ENCODE data around the gene CCL5. TPM values are rescaled to one million over a fixed set of nuclear protein-coding genes. Genes with fewer than 3 reads are reported as not detected.

CCL5 gene
- total RNA-seq, 2 experiments from 2014 or later, result 482 to 491 TPM

DNA sequence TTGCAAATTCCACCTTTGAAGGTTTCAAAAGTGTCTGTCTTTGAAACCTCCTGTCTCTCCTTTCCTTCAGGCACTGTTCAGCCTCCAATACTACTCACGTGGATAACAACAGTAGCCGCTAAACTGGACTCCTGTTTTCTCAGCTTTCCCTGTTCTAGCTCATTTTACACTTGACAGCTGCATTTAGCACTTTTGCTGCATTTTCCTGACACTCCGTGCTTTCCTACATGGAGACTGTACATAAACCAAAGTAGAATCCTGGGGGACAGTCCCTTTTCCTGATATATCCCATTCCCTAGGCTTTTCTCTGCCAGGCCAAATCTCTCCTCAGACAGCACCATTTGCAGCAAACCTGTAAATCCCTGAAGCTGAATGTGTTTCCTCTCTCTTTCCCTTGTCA lies 3.6 kb downstream of the CCL5 start:
- H3K9me3 Mint-ChIP-seq, result no peaks in the 10 kb centered on the region
- CTCF ChIA-PET, result interaction anchor here (1.2 to 1.7 kb wide), 4 partner anchors 26 to 272 kb away, joined by 4 to 9 read pairs (median 4); no protein-coding TSS in a partner anchor
- peaks cover 66% of the 10 kb centered on the region for H3K36me3 Mint-ChIP-seq (ENCODE audit: low read depth)
- H3K4me1 Mint-ChIP-seq, result peaks cover 78% of the 10 kb centered on the region
- DNase-seq, result no peak
- H3K4me3 Mint-ChIP-seq, result peak overlapping the region; percentile 47
- no peaks in the 10 kb centered on the region for H3K27me3 Mint-ChIP-seq
- peak overlapping the region; percentile 76 for H3K27ac Mint-ChIP-seq
- POLR2A ChIA-PET, result interaction anchor here (1.2 to 9.4 kb wide), 8 partner anchors 16 to 68 kb away, joined by 4 to 228 read pairs (median 6); partner anchors contain the start of genes RDM1 and TAF15

DNA sequence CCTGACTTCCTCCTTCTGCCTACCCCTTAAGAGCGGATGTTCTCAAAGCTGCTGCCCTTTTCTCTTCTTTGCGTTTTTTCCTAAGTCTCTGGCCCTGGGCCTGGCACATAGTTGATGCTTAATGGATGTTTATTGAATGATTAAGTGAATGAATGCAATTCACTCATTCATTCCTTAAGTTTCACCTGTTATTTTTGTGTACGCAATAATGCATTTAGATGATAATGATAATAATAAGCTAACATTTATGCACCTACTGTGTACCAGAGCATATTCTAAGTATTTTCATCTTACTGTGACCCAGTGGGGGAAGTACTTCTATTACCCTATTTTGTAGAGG lies 4.4 kb downstream of the CCL5 start:
- H3K4me1 Mint-ChIP-seq, result peaks cover 79% of the 10 kb centered on the region

DNA sequence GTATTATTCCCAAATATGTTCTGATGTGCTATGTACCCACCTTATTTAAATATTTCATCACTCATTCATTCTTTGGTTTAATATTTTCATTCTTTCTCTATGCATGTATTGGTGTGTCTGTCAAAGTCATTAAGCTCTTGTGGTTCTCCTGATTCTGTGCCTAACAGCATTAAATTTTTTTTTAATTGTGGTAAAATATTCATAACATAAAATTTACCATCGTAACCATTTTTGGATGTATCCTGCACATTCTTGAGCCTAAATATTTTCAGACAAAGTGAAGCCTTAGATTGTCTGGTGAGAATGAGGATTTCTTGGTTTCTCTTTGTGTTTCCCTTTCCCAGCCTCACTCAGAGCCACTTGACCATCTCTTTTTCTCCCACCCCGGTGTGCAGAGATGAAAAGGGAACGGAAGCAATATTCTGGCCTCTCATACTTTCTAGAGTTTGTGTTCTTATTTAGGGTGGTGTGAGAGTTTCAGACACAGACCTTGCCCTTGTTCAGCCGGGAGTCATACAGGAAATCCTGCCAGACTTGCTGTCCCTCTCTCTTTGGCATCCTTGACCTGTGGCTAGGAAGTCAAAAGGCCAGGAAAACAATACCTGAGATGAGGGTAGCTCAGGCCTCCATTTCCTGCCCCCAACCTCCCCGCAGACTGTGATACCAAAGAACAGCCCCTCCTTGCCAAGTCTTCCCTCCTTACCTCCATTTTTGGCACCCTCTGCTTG lies 4.9 kb downstream of the CCL5 start:
- peak overlapping the region; percentile 76 for H3K27ac Mint-ChIP-seq
- ChIA-PET CTCF (interaction anchor here (1.1 to 1.7 kb wide), 3 partner anchors 25 to 111 kb away, joined by 4 to 9 read pairs (median 4); partner anchors contain the start of gene TAF15), POLR2A (interaction anchor here (0.5 to 9.4 kb wide), 11 partner anchors 17 to 66 kb away, joined by 3 to 228 read pairs (median 5); partner anchors contain the start of genes RDM1 and TAF15)
- H3K4me3 Mint-ChIP-seq, result peak overlapping the region; percentile 47
- H3K4me1 Mint-ChIP-seq, result peaks cover 75% of the 10 kb centered on the region
- peaks cover 75% of the 10 kb centered on the region for H3K36me3 Mint-ChIP-seq (ENCODE audit: low read depth)
- DNase-seq, result peak; percentile 28
- no peaks in the 10 kb centered on the region for H3K9me3 Mint-ChIP-seq
- H3K27me3 Mint-ChIP-seq, result no peaks in the 10 kb centered on the region

More for the DNA sequence above, 4.4 kb downstream of the CCL5 start:
- DNase-seq, result no peak
- Mint-ChIP-seq H3K36me3 (ENCODE audit: low read depth) (peaks cover 74% of the 10 kb centered on the region), H3K27me3 (no peaks in the 10 kb centered on the region), H3K9me3 (no peaks in the 10 kb centered on the region), H3K27ac (peak overlapping the region; percentile 76), H3K4me3 (peak overlapping the region; percentile 47)
- POLR2A ChIA-PET, result interaction anchor here (1.2 to 9.4 kb wide), 9 partner anchors 16 to 67 kb away, joined by 3 to 228 read pairs (median 5); partner anchors contain the start of genes RDM1 and TAF15
- CTCF ChIA-PET, result interaction anchor here (1.1 to 1.7 kb wide), 5 partner anchors 26 to 273 kb away, joined by 4 to 9 read pairs (median 4); partner anchors contain the start of gene TAF15

GRCh38 chr17:35872196-35872980 lies 7.8 kb downstream of the CCL5 start:
- Mint-ChIP-seq H3K4me1 (peaks cover 59% of the 10 kb centered on the region), H3K36me3 (ENCODE audit: low read depth) (peaks cover 51% of the 10 kb centered on the region), H3K4me3 (no peak overlapping the region), H3K27me3 (no peaks in the 10 kb centered on the region), H3K27ac (peak overlapping the region; percentile 52), H3K9me3 (no peaks in the 10 kb centered on the region)
- no peak for DNase-seq
- CTCF ChIA-PET, result interaction anchor here (0.5 to 3.4 kb wide), 9 partner anchors 10 to 200 kb away, joined by 3 to 16 read pairs (median 5); partner anchors contain the start of gene RDM1
- POLR2A ChIA-PET, result interaction anchor here (0.7 to 2.1 kb wide), 5 partner anchors 8 to 63 kb away, joined by 3 to 17 read pairs (median 6); partner anchors contain the start of genes CCL5 and TAF15

DNA sequence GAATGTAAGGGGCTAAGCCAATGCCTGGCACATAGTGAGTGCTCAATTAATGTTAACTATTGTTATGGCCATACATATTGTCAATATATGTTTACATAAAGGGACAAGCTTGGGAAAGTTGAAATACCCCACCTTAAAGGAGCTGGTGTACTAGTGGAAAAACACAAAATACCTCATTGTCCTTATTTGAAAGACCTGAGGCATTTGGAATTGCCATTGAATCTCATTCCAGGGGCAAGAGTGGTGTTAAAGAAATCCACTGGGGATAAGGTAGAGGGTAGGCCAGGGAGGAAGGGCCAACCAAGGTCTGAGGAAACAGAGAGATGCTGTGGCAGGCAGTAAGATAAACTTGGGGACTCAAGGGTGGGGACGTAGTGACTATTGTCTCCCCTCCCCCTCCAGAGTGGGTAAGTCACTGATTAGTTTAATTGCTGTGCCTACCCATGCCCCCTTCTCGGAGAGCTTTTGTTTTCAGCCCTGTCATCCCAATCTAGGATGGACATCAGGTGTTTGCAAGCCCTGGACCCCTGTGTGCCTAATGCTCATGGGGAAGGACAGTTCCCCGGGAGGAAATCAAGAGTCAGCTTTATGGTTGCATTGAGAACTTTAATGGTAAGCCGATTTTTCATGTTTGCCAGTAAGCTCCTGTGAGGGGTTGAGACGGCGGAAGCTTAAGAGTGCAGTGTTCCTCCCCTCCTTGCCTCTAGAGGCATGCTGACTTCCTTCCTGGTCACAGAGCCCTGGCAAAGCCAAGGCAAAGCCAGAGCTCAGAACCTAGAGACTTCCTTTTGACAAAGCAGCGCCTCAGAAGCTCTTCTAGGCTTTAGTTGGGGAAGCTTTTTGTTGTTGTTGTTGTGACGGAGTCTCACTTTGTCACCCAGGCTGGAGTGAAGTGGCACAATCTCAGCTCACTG lies 9.0 kb downstream of the CCL5 start:
- ChIA-PET POLR2A (interaction anchor here (0.8 to 2.1 kb wide), 7 partner anchors 9 to 62 kb away, joined by 3 to 17 read pairs (median 5); partner anchors contain the start of genes CCL5, RDM1 and TAF15), CTCF (interaction anchor here (0.6 to 3.4 kb wide), 9 partner anchors 11 to 201 kb away, joined by 3 to 16 read pairs (median 5); partner anchors contain the start of gene RDM1)
- H3K27ac Mint-ChIP-seq, result peak overlapping the region; percentile 52
- peaks cover 54% of the 10 kb centered on the region for H3K4me1 Mint-ChIP-seq
- H3K9me3 Mint-ChIP-seq, result no peaks in the 10 kb centered on the region
- H3K27me3 Mint-ChIP-seq, result no peaks in the 10 kb centered on the region
- peak; percentile 35 for DNase-seq
- no peak overlapping the region for H3K4me3 Mint-ChIP-seq
- H3K36me3 Mint-ChIP-seq (ENCODE audit: low read depth), result peaks cover 42% of the 10 kb centered on the region

DNA sequence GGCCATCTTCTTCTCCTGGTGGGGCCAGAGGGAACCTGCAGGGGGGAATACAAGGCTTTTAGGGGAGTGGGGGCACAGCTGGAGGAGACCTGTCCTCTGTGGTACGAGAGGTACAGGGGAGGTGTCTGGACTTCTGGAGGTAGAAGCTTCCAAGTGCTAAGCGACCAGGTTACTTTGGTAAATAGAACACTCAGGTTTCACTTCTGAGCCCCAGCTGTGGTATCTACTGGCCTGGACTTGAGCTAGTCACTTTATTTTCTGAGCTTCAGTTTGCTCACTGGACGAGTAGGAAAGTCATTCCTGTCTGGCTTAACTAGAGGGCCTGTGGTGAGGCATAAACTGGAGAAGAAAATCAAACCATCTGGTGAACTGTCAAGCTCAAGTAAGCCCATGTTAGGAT lies 11.4 kb downstream of the CCL5 start, which contains the start of gene HEATR9:
Gene HEATR9, minus strand, starts transcription at position 155 of the 400 bp plus-strand sequence. Its CDS starts 149 bp downstream, at position 6.
- peaks cover 47% of the 10 kb centered on the region for H3K36me3 Mint-ChIP-seq (ENCODE audit: low read depth)
- no peaks in the 10 kb centered on the region for H3K27me3 Mint-ChIP-seq
- ChIA-PET CTCF (no interaction called here), POLR2A (interaction anchor here (2.3 kb wide), 1 partner anchor 11 kb away, joined by 10 read pairs; the partner anchor contains the start of gene CCL5)
- no peak within 1 kb of the TSS for H3K27ac Mint-ChIP-seq
- H3K4me1 Mint-ChIP-seq, result peaks cover 49% of the 10 kb centered on the region
- no peak within 1 kb of the TSS for H3K4me3 Mint-ChIP-seq
- H3K9me3 Mint-ChIP-seq, result no peaks in the 10 kb centered on the region
- DNase-seq, result no peak

DNA sequence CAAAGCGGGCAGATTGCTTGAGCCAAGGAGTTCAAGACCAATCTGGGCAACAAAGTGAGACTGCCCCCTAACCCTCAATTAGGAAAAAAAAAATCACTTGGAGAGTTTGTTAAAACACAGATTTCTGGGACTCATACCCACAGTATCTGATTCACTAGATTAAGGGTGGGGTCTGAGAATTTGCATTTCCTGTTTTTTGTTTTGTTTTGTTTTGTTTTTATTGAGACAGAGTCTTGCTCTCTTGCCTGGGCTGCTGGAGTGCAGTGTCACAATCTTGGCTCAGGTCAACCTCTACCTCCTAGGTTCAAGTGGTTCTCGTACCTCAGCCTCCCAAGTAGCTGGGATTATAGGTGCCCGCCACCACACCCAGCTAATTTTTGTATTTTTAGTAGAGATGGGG lies 12.6 kb downstream of the CCL5 start:
- Mint-ChIP-seq H3K27me3 (no peaks in the 10 kb centered on the region), H3K4me3 (no peak overlapping the region), H3K9me3 (no peaks in the 10 kb centered on the region), H3K4me1 (peaks cover 43% of the 10 kb centered on the region), H3K27ac (no peak overlapping the region), H3K36me3 (ENCODE audit: low read depth) (peaks cover 48% of the 10 kb centered on the region)
- CTCF ChIA-PET, result interaction anchor here (1.2 kb wide), 1 partner anchor 19 kb away, joined by 4 read pairs; no protein-coding TSS in a partner anchor
- no peak for DNase-seq
- POLR2A ChIA-PET, result interaction anchor here (2.3 kb wide), 1 partner anchor 12 kb away, joined by 10 read pairs; the partner anchor contains the start of gene CCL5

DNA sequence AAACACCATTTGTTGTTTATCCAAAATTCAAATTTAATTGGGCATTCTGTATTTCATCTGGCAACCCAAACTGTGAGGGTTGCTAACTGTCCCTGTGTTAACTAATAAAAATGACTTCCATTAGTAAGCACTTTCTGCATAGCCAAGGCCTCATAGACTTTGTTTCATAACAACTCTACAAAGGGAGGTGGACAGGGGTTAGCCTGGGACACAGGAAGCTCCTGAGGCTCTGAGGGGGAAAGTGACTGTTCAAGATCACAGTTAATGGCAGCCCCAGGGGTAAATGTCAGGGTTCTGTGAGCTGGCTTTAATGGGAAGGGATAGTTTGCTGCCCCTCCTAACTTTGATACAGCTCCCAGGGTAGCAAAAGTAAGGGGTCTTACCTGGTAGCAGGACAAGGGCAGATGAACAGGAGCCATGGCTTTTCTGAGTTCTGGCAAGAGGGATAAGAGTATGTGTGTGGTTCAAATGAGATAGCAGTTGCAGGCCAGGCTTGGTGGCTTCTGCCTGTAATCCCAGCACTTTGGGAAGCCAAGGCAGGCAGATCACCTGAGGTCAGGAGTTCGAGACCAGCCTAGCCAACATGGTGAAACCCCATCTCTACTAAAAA lies 13.7 kb downstream of the CCL5 start:
- peaks cover 45% of the 10 kb centered on the region for H3K36me3 Mint-ChIP-seq (ENCODE audit: low read depth)
- ChIA-PET POLR2A (interaction anchor here (0.9 kb wide), 1 partner anchor 12 kb away, joined by 4 read pairs; no protein-coding TSS in a partner anchor), CTCF (interaction anchor here (0.6 to 1.6 kb wide), 4 partner anchors 16 to 207 kb away, joined by 3 to 4 read pairs (median 3); no protein-coding TSS in a partner anchor)
- no peaks in the 10 kb centered on the region for H3K9me3 Mint-ChIP-seq
- H3K27me3 Mint-ChIP-seq, result no peaks in the 10 kb centered on the region
- DNase-seq, result no peak
- no peak overlapping the region for H3K27ac Mint-ChIP-seq
- H3K4me3 Mint-ChIP-seq, result no peak overlapping the region
- H3K4me1 Mint-ChIP-seq, result peaks cover 35% of the 10 kb centered on the region

GRCh38 chr17:35865412-35866340 lies 14.5 kb downstream of the CCL5 start:
- Mint-ChIP-seq H3K4me3 (no peak overlapping the region), H3K4me1 (peaks cover 27% of the 10 kb centered on the region), H3K27ac (peak overlapping the region; percentile 15), H3K36me3 (ENCODE audit: low read depth) (peaks cover 40% of the 10 kb centered on the region), H3K9me3 (no peaks in the 10 kb centered on the region), H3K27me3 (no peaks in the 10 kb centered on the region)
- POLR2A ChIA-PET, result interaction anchor here (0.9 kb wide), 1 partner anchor 13 kb away, joined by 4 read pairs; no protein-coding TSS in a partner anchor
- DNase-seq, result no peak
- CTCF ChIA-PET, result interaction anchor here (0.6 to 1.6 kb wide), 3 partner anchors 16 to 207 kb away, joined by 3 read pairs; no protein-coding TSS in a partner anchor

GRCh38 chr17:35864853-35865252 lies 15.3 kb downstream of the CCL5 start:
- H3K4me3 Mint-ChIP-seq, result no peak overlapping the region
- peaks cover 27% of the 10 kb centered on the region for H3K4me1 Mint-ChIP-seq
- H3K27ac Mint-ChIP-seq, result no peak overlapping the region
- no peaks in the 10 kb centered on the region for H3K9me3 Mint-ChIP-seq
- H3K36me3 Mint-ChIP-seq (ENCODE audit: low read depth), result peaks cover 40% of the 10 kb centered on the region
- DNase-seq, result no peak
- CTCF ChIA-PET, result interaction anchor here (0.6 to 0.8 kb wide), 2 partner anchors 15 to 37 kb away, joined by 3 read pairs; no protein-coding TSS in a partner anchor
- H3K27me3 Mint-ChIP-seq, result no peaks in the 10 kb centered on the region
- POLR2A ChIA-PET, result no interaction called here

Data from activated CD4-positive, alpha-beta memory T cell treated with anti-CD3 and anti-CD28 coated beads, Interleukin-2, amount 10 ng/mL, durations not matched to agents 7 days and 5 days (primary cell).